Osteoblast (primary cell): ENCODE results near the gene LCNL1. TPM values are rescaled to one million over a fixed set of nuclear protein-coding genes. Genes with fewer than 3 reads are reported as not detected.

Experiments used
- DNase-seq: peaks from one replicate; pipeline ENCODE4 v3.0.0; 2011; ENCODE audit warnings: low spot score, mixed read lengths; ENCODE audit not compliant: insufficient read length; ENCODE audit errors: missing footprints
- H2AFZ ChIP-seq: 2 replicates; pipeline ENCODE4 v1.6.0; 2011; ENCODE audit warnings: mild to moderate bottlenecking, low read length
- H3K27ac ChIP-seq: 2 replicates; pipeline ENCODE4 v1.5.1; 2011; ENCODE audit warnings: mild to moderate bottlenecking, low read depth, low read length, moderate library complexity
- H3K27me3 ChIP-seq: 2 replicates; pipeline ENCODE4 v1.6.0; 2012; ENCODE audit warnings: mild to moderate bottlenecking, control low read depth, inconsistent platforms, low read length, moderate library complexity; ENCODE audit not compliant: insufficient read depth
- H3K36me3 ChIP-seq: 2 replicates; pipeline ENCODE4 v1.5.1; 2011; ENCODE audit warnings: mild to moderate bottlenecking, low read length, control low read depth, moderate library complexity; ENCODE audit not compliant: insufficient read depth
- H3K4me1 ChIP-seq: 2 replicates; pipeline ENCODE4 v1.5.1; 2011; ENCODE audit warnings: mild to moderate bottlenecking, low read length, control low read depth, moderate library complexity; ENCODE audit not compliant: insufficient read depth
- H3K4me2 ChIP-seq: 2 replicates; pipeline ENCODE4 v1.6.0; 2011; ENCODE audit warnings: mild to moderate bottlenecking, low read length; ENCODE audit not compliant: insufficient read depth
- H3K4me3 ChIP-seq: fragments of 200-600 bp; sonication (generic); 3 replicates; pipeline ENCODE4 v1.5.1; 2012; ENCODE audit warnings: mild to moderate bottlenecking, low read length, inconsistent platforms; ENCODE audit not compliant: insufficient read depth
- H3K79me2 ChIP-seq: 2 replicates; pipeline ENCODE4 v1.6.0; 2012; ENCODE audit warnings: mild to moderate bottlenecking, low read length, control low read depth, inconsistent platforms; ENCODE audit not compliant: insufficient read depth
- H3K9me3 ChIP-seq: 2 replicates; pipeline ENCODE4 v1.5.1; 2011; ENCODE audit warnings: low read depth, low read length, control low read depth
- H4K20me1 ChIP-seq: 2 replicates; pipeline ENCODE4 v1.6.0; 2012; ENCODE audit warnings: mild to moderate bottlenecking, low read length, control low read depth; ENCODE audit not compliant: insufficient read depth
- CTCF ChIP-seq: IDR thresholded peaks from 2 replicates; pipeline ENCODE4 v1.5.1; 2011; ENCODE audit warnings: mild to moderate bottlenecking, low read depth, low read length, moderate library complexity; ENCODE audit errors: extremely low read depth
- total RNA-seq: library from RNA; depleted of rRNA; stranded (reverse); fragments of >200 nt; gene quantifications from 2 replicates; pipeline ENCODE4 v1.2.3, GENCODE V29; 2012

Gene LCNL1
- total RNA-seq, 1 donor: 5.4 TPM

GRCh38 chr9:136956604-136957003 lies 26.2 kb upstream of the LCNL1 start:
- no peaks in the 10 kb centered on the region for H3K27me3 ChIP-seq
- H3K4me3 ChIP-seq: no peak overlapping the region
- H4K20me1 ChIP-seq: no peaks in the 10 kb centered on the region
- H3K79me2 ChIP-seq: no peaks in the 10 kb centered on the region
- no peaks in the 10 kb centered on the region for H3K9me3 ChIP-seq
- no peak overlapping the region for H3K4me2 ChIP-seq
- no peak for DNase-seq
- H3K4me1 ChIP-seq: no peaks in the 10 kb centered on the region
- H3K27ac ChIP-seq: no peak overlapping the region
- H2AFZ ChIP-seq: no peak overlapping the region
- TF ChIP-seq CTCF: no peak
- H3K36me3 ChIP-seq: no peaks in the 10 kb centered on the region

GRCh38 chr9:136957461-136957860 lies 25.3 kb upstream of the LCNL1 start:
- no peak overlapping the region for H2AFZ ChIP-seq
- no peaks in the 10 kb centered on the region for H4K20me1 ChIP-seq
- no peaks in the 10 kb centered on the region for H3K27me3 ChIP-seq
- no peak for DNase-seq
- no peaks in the 10 kb centered on the region for H3K36me3 ChIP-seq
- no peak overlapping the region for H3K4me3 ChIP-seq
- H3K27ac ChIP-seq: no peak overlapping the region
- H3K79me2 ChIP-seq: no peaks in the 10 kb centered on the region
- TF ChIP-seq CTCF: no peak
- no peak overlapping the region for H3K4me2 ChIP-seq
- H3K4me1 ChIP-seq: no peaks in the 10 kb centered on the region
- H3K9me3 ChIP-seq: no peaks in the 10 kb centered on the region

GRCh38 chr9:136957901-136958300 lies 24.9 kb upstream of the LCNL1 start:
- no peak for DNase-seq
- no peaks in the 10 kb centered on the region for H3K27me3 ChIP-seq
- no peaks in the 10 kb centered on the region for H3K79me2 ChIP-seq
- H3K9me3 ChIP-seq: no peaks in the 10 kb centered on the region
- no peak overlapping the region for H2AFZ ChIP-seq
- no peak overlapping the region for H3K27ac ChIP-seq
- no peak overlapping the region for H3K4me2 ChIP-seq
- H4K20me1 ChIP-seq: no peaks in the 10 kb centered on the region
- H3K4me3 ChIP-seq: no peak overlapping the region
- no peak for TF ChIP-seq CTCF
- no peaks in the 10 kb centered on the region for H3K4me1 ChIP-seq
- no peaks in the 10 kb centered on the region for H3K36me3 ChIP-seq

- H4K20me1 ChIP-seq: no peaks in the 10 kb centered on the region
- no peak overlapping the region for H2AFZ ChIP-seq
- no peaks in the 10 kb centered on the region for H3K27me3 ChIP-seq
- no peak overlapping the region for H3K27ac ChIP-seq
- H3K36me3 ChIP-seq: no peaks in the 10 kb centered on the region
- H3K4me3 ChIP-seq: no peak overlapping the region
- H3K4me2 ChIP-seq: no peak overlapping the region
- H3K4me1 ChIP-seq: no peaks in the 10 kb centered on the region
- no peaks in the 10 kb centered on the region for H3K9me3 ChIP-seq
- no peaks in the 10 kb centered on the region for H3K79me2 ChIP-seq
- TF ChIP-seq CTCF: no peak
- DNase-seq: no peak
These were observed 24.3 kb upstream of the LCNL1 start for GRCh38 chr9:136958473-136958872.
